ENCODE results near the gene RASGEF1C.
"Not testable (repeated sequence)": the region's sequence is repeated elsewhere in the genome, so short reads cannot be mapped to it uniquely, and the experiment has no call there.

RASGEF1C gene

GRCh38 chr5:180210961-180211760 lies 2.1 kb upstream of the RASGEF1C start:
- Histone ChIP-seq H3K9me3 (ENCODE audit: insufficient read depth, low read depth, low read length) (no peaks in the 10 kb centered on the region), H3K27me3 (ENCODE audit: insufficient read depth, low read length) (peaks cover 30% of the 10 kb centered on the region), H3K27ac (ENCODE audit: low read depth, low read length) (no peak overlapping the region), H3K4me3 (ENCODE audit: low read length) (no peak overlapping the region), H3K36me3 (ENCODE audit: insufficient read depth, low read length) (no peaks in the 10 kb centered on the region), H3K9ac (ENCODE audit: low read depth, low read length) (no peak overlapping the region), H3K4me1 (ENCODE audit: insufficient read depth, low read length) (no peaks in the 10 kb centered on the region)
- WGBS = 91% methylated on average over 16 of the region's 16 CpGs

- not testable (repeated sequence) for H3K9ac ChIP-seq (ENCODE audit: low read depth, low read length); H3K27ac ChIP-seq (ENCODE audit: low read depth, low read length); H3K4me1 ChIP-seq (ENCODE audit: insufficient read depth, low read length); H3K9me3 ChIP-seq (ENCODE audit: insufficient read depth, low read depth, low read length); H3K36me3 ChIP-seq (ENCODE audit: insufficient read depth, low read length); H3K4me3 ChIP-seq (ENCODE audit: low read length)
- peaks cover 30% of the 10 kb centered on the region for H3K27me3 ChIP-seq (ENCODE audit: insufficient read depth, low read length)
- WGBS = 94% methylated on average over 11 of the region's 12 CpGs
Measured at GRCh38 chr5:180210077-180210476, 1.1 kb upstream of the RASGEF1C start.

GRCh38 chr5:180208435-180209081 lies 453 bp downstream of the RASGEF1C start:
- Histone ChIP-seq H3K4me1 (ENCODE audit: insufficient read depth, low read length) (no peaks in the 10 kb centered on the region), H3K9me3 (ENCODE audit: insufficient read depth, low read depth, low read length) (no peaks in the 10 kb centered on the region), H3K36me3 (ENCODE audit: insufficient read depth, low read length) (no peaks in the 10 kb centered on the region), H3K9ac (ENCODE audit: low read depth, low read length) (no peak overlapping the region), H3K27ac (ENCODE audit: low read depth, low read length) (no peak overlapping the region), H3K27me3 (ENCODE audit: insufficient read depth, low read length) (peaks cover 30% of the 10 kb centered on the region), H3K4me3 (ENCODE audit: low read length) (peak overlapping the region; percentile 52)
- WGBS = 6% methylated on average over 65 of the region's 65 CpGs

- H3K9ac ChIP-seq (ENCODE audit: low read depth, low read length) = no peak overlapping the region
- H3K4me3 ChIP-seq (ENCODE audit: low read length) = peak overlapping the region; percentile 52
Measured at GRCh38 chr5:180208038-180208434, 975 bp downstream of the RASGEF1C start.

GRCh38 chr5:180207593-180207992 lies 1.4 kb downstream of the RASGEF1C start:
- H3K9me3 ChIP-seq (ENCODE audit: insufficient read depth, low read depth, low read length) = no peaks in the 10 kb centered on the region
- H3K9ac ChIP-seq (ENCODE audit: low read depth, low read length) = no peak overlapping the region
- H3K4me3 ChIP-seq (ENCODE audit: low read length) = no peak overlapping the region; the same call in 1 of the 2 replicates
- H3K27ac ChIP-seq (ENCODE audit: low read depth, low read length) = no peak overlapping the region
- 77% methylated on average over 25 of the region's 25 CpGs for whole genome bisulfite sequencing
- no peaks in the 10 kb centered on the region for H3K36me3 ChIP-seq (ENCODE audit: insufficient read depth, low read length)
- H3K4me1 ChIP-seq (ENCODE audit: insufficient read depth, low read length) = no peaks in the 10 kb centered on the region
- peaks cover 30% of the 10 kb centered on the region for H3K27me3 ChIP-seq (ENCODE audit: insufficient read depth, low read length)

More at GRCh38 chr5:180208038-180208434, 975 bp downstream of the RASGEF1C start:
- Histone ChIP-seq H3K9me3 (ENCODE audit: insufficient read depth, low read depth, low read length) (no peaks in the 10 kb centered on the region), H3K27ac (ENCODE audit: low read depth, low read length) (no peak overlapping the region), H3K36me3 (ENCODE audit: insufficient read depth, low read length) (no peaks in the 10 kb centered on the region), H3K27me3 (ENCODE audit: insufficient read depth, low read length) (peaks cover 30% of the 10 kb centered on the region), H3K4me1 (ENCODE audit: insufficient read depth, low read length) (no peaks in the 10 kb centered on the region)
- 76% methylated on average over 14 of the region's 14 CpGs for WGBS

GRCh38 chr5:180206993-180207392 lies 2.0 kb downstream of the RASGEF1C start:
- no peaks in the 10 kb centered on the region for H3K4me1 ChIP-seq (ENCODE audit: insufficient read depth, low read length)
- no peaks in the 10 kb centered on the region for H3K9me3 ChIP-seq (ENCODE audit: insufficient read depth, low read depth, low read length)
- peaks cover 30% of the 10 kb centered on the region for H3K27me3 ChIP-seq (ENCODE audit: insufficient read depth, low read length)
- H3K9ac ChIP-seq (ENCODE audit: low read depth, low read length) = no peak overlapping the region
- WGBS = 94% methylated on average over 11 of the region's 11 CpGs
- no peak overlapping the region for H3K27ac ChIP-seq (ENCODE audit: low read depth, low read length)
- H3K36me3 ChIP-seq (ENCODE audit: insufficient read depth, low read length) = no peaks in the 10 kb centered on the region
- H3K4me3 ChIP-seq (ENCODE audit: low read length) = no peak overlapping the region

GRCh38 chr5:180205916-180206315 lies 3.1 kb downstream of the RASGEF1C start:
- Histone ChIP-seq H3K4me3 (ENCODE audit: low read length) (no peak overlapping the region), H3K36me3 (ENCODE audit: insufficient read depth, low read length) (no peaks in the 10 kb centered on the region), H3K27me3 (ENCODE audit: insufficient read depth, low read length) (peaks cover 30% of the 10 kb centered on the region), H3K9ac (ENCODE audit: low read depth, low read length) (no peak overlapping the region), H3K4me1 (ENCODE audit: insufficient read depth, low read length) (no peaks in the 10 kb centered on the region), H3K9me3 (ENCODE audit: insufficient read depth, low read depth, low read length) (no peaks in the 10 kb centered on the region), H3K27ac (ENCODE audit: low read depth, low read length) (no peak overlapping the region)
- 77% methylated on average over 1 of the region's 1 CpG for WGBS

- no peaks in the 10 kb centered on the region for H3K4me1 ChIP-seq (ENCODE audit: insufficient read depth, low read length)
- H3K9ac ChIP-seq (ENCODE audit: low read depth, low read length) = no peak overlapping the region
- H3K36me3 ChIP-seq (ENCODE audit: insufficient read depth, low read length) = no peaks in the 10 kb centered on the region
- H3K4me3 ChIP-seq (ENCODE audit: low read length) = no peak overlapping the region
- peaks cover 21% of the 10 kb centered on the region for H3K27me3 ChIP-seq (ENCODE audit: insufficient read depth, low read length)
- H3K9me3 ChIP-seq (ENCODE audit: insufficient read depth, low read depth, low read length) = no peaks in the 10 kb centered on the region
- 100% methylated on average over 1 of the region's 1 CpG for WGBS
- no peak overlapping the region for H3K27ac ChIP-seq (ENCODE audit: low read depth, low read length)
Measured at GRCh38 chr5:180204276-180204819, 4.7 kb downstream of the RASGEF1C start.

GRCh38 chr5:180202939-180203573 lies 6.0 kb downstream of the RASGEF1C start:
- H3K4me3 ChIP-seq (ENCODE audit: low read length) = no peak overlapping the region
- no peaks in the 10 kb centered on the region for H3K36me3 ChIP-seq (ENCODE audit: insufficient read depth, low read length)
- 96% methylated on average over 8 of the region's 8 CpGs for WGBS
- H3K27me3 ChIP-seq (ENCODE audit: insufficient read depth, low read length) = peaks cover 14% of the 10 kb centered on the region
- H3K27ac ChIP-seq (ENCODE audit: low read depth, low read length) = no peak overlapping the region
- no peaks in the 10 kb centered on the region for H3K4me1 ChIP-seq (ENCODE audit: insufficient read depth, low read length)
- H3K9me3 ChIP-seq (ENCODE audit: insufficient read depth, low read depth, low read length) = no peaks in the 10 kb centered on the region
- H3K9ac ChIP-seq (ENCODE audit: low read depth, low read length) = no peak overlapping the region

GRCh38 chr5:180201051-180201987 lies 7.7 kb downstream of the RASGEF1C start:
- Histone ChIP-seq H3K4me3 (ENCODE audit: low read length) (no peak overlapping the region), H3K9ac (ENCODE audit: low read depth, low read length) (no peak overlapping the region), H3K4me1 (ENCODE audit: insufficient read depth, low read length) (no peaks in the 10 kb centered on the region), H3K27me3 (ENCODE audit: insufficient read depth, low read length) (no peaks in the 10 kb centered on the region), H3K9me3 (ENCODE audit: insufficient read depth, low read depth, low read length) (no peaks in the 10 kb centered on the region), H3K27ac (ENCODE audit: low read depth, low read length) (no peak overlapping the region), H3K36me3 (ENCODE audit: insufficient read depth, low read length) (no peaks in the 10 kb centered on the region)
- WGBS = 88% methylated on average over 23 of the region's 23 CpGs
